ENCODE measurements around the gene WNT9A. TPM values are rescaled to one million over a fixed set of nuclear protein-coding genes. Genes with fewer than 3 reads are reported as not detected.
A peak's percentile ranks its signal among the peaks of the same experiment; 100 is the strongest.

Gene WNT9A
- total RNA-seq, 1 donor from 2014 or later: 13.8 TPM

DNA sequence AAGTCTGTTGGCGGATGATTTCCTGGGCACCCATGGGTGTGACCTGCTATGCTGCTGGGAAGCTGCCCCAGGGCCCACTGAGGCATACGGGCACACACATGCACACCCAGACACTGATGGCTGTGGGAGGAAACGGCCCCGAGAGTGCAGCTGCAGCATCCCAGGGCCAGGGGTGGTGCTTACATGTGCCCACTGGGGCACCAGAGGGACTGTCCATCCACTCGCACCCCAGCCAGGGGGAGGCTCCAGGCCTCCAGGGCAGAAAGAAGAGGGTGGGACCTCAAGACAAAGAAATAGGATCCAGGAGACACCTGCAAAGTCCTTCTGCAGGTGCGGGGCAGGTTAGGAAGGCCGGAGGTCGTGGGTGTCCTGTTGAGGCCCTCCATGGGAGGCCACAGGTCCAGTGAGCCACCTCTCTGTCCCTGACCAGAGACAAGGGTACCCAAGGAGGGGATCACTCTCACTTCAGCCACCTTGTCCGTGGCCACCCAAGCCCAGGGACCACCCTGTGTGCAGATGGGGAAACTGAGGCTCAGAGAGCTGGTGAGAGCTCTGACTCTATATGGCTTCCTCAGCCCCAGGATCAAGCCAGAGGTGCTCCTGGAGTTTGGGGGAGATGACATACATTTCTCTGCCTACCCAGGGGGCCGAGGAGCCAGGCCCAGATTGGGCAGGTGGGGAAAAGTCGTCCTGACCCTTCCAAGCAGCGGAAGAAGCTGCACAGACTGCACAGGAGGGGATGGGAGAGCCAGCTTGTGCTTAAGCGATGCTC lies 57.1 kb downstream of the WNT9A start:
- Mint-ChIP-seq H3K4me1 (ENCODE audit: low read depth, unreplicated experiment) (peaks cover under 1% of the 10 kb centered on the region), H3K9me3 (ENCODE audit: unreplicated experiment) (peaks cover 2% of the 10 kb centered on the region), H3K4me3 (ENCODE audit: unreplicated experiment) (no peak overlapping the region), H3K36me3 (ENCODE audit: unreplicated experiment) (no peaks in the 10 kb centered on the region), H3K27me3 (ENCODE audit: unreplicated experiment) (no peaks in the 10 kb centered on the region), H3K27ac (ENCODE audit: unreplicated experiment) (no peak overlapping the region)
- TF ChIP-seq, protein P1, sequence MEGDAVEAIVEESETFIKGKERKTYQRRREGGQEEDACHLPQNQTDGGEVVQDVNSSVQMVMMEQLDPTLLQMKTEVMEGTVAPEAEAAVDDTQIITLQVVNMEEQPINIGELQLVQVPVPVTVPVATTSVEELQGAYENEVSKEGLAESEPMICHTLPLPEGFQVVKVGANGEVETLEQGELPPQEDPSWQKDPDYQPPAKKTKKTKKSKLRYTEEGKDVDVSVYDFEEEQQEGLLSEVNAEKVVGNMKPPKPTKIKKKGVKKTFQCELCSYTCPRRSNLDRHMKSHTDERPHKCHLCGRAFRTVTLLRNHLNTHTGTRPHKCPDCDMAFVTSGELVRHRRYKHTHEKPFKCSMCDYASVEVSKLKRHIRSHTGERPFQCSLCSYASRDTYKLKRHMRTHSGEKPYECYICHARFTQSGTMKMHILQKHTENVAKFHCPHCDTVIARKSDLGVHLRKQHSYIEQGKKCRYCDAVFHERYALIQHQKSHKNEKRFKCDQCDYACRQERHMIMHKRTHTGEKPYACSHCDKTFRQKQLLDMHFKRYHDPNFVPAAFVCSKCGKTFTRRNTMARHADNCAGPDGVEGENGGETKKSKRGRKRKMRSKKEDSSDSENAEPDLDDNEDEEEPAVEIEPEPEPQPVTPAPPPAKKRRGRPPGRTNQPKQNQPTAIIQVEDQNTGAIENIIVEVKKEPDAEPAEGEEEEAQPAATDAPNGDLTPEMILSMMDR (IDR thresholded peaks at IDR 0.05; ENCODE audit: partially characterized antibody, unreplicated experiment): no peak
- DNase-seq: no peak

DNA sequence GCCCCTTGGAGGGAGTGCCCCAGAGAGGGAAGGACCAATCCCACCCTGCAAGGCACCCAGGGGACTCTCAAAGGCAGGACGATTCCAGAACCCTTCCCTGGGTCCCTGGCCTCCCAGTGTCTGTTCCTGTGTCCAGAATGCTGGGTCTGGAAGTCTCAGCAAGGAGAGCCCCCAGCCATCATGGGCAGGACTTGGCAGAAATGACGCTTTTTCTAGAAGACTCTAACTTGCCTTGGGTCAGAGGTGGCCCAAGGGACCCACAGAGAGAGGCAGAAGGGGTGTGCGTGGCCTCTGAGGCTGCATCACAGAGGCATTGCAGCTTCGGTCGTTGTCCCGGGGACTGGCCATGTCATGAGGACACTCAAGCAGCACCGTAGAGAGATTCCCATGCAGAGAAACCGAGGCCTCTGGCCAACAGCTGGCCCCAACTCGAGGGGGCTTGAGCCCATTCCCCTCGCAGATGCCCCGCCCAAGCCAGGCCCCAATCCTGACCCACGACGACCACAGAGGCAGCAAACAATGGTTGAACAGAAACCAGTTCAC lies 57.8 kb downstream of the WNT9A start:
- no peak for DNase-seq
- Mint-ChIP-seq H3K4me3 (ENCODE audit: unreplicated experiment) (no peak overlapping the region), H3K4me1 (ENCODE audit: low read depth, unreplicated experiment) (peaks cover 2% of the 10 kb centered on the region), H3K27ac (ENCODE audit: unreplicated experiment) (no peak overlapping the region), H3K36me3 (ENCODE audit: unreplicated experiment) (no peaks in the 10 kb centered on the region), H3K9me3 (ENCODE audit: unreplicated experiment) (no peaks in the 10 kb centered on the region), H3K27me3 (ENCODE audit: unreplicated experiment) (no peaks in the 10 kb centered on the region)
- TF ChIP-seq, protein P1 (IDR thresholded peaks at IDR 0.05; ENCODE audit: partially characterized antibody, unreplicated experiment): no peak

DNA sequence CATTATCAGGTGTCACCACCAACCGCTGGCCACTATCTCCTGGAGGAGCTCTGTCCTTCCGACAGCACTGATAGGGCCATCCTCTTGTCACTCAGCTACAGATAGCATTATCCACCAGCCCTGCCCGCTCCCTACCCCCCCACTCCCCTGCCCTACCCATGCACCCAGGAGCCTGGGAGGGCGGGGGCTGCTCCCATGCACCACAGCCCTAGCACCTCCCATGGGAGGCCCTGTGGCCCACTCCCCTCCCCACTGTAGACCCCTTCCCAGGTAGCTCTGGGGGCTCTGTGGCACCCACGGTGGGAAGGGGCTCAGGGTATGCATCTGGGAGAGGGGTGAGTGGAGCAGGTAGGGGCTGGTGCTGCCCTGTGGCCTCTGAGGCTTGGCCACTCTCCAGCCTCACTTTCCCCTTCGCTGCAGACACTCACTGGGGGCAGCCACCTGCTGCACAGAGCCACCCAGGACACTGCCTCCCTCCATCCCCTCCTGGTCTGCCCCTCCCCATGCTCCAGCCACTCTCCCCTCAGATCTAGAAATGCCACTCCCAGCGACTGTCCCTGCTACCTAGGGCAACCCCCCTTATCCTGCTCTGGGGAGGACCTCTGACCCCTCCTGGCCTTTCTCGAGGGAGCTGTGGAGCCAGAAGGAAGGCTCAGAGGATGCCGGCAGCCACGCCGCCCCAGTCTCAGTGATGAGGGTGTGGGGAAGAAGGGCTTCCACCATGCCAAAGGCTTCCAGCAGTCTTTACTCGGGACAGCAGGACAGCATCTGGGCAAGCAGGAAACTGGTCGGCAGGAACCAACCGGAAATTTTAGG lies 58.5 kb downstream of the WNT9A start:
- Mint-ChIP-seq H3K4me3 (ENCODE audit: unreplicated experiment) (no peak overlapping the region), H3K36me3 (ENCODE audit: unreplicated experiment) (no peaks in the 10 kb centered on the region), H3K4me1 (ENCODE audit: low read depth, unreplicated experiment) (peaks cover 2% of the 10 kb centered on the region), H3K27me3 (ENCODE audit: unreplicated experiment) (no peaks in the 10 kb centered on the region), H3K27ac (ENCODE audit: unreplicated experiment) (no peak overlapping the region), H3K9me3 (ENCODE audit: unreplicated experiment) (no peaks in the 10 kb centered on the region)
- peak; percentile 17 for DNase-seq
- TF ChIP-seq, protein P1 (IDR thresholded peaks at IDR 0.05; ENCODE audit: partially characterized antibody, unreplicated experiment): no peak

DNA sequence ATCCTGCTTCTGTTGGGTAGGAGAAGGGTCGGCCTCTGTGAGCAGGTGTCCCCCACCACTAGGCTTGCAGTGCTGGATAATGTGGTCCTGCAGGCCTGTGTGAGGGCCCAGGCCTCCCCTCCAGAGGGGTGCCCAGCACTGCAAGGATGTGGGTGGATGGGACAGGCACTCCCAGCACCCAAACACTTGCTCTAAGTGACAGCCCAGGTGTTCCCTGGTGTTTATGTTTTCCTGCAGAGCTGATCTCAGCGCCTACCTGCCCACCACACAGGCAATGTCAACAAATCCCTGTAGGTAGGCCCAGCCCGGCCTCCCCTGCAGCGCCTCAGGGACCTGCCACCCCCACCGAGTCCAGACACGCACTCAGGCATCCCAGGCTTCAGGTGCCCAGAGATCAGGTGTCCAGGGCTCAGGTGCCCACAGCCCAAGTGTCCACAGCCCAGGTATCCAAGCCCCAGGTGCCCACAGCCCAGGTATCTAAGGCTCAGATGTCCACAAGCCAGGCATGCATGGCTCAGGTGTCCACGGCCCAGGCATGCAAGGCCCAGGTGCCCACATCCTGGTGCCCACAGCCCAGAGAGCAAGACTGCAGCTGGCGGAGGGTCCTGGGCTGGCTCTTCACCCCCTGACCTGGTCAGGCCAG lies 59.2 kb downstream of the WNT9A start:
- no peaks in the 10 kb centered on the region for H3K36me3 Mint-ChIP-seq (ENCODE audit: unreplicated experiment)
- TF ChIP-seq, protein P1 (IDR thresholded peaks at IDR 0.05; ENCODE audit: partially characterized antibody, unreplicated experiment): no peak
- DNase-seq: no peak
- H3K9me3 Mint-ChIP-seq (ENCODE audit: unreplicated experiment): no peaks in the 10 kb centered on the region
- peaks cover 2% of the 10 kb centered on the region for H3K4me1 Mint-ChIP-seq (ENCODE audit: low read depth, unreplicated experiment)
- H3K4me3 Mint-ChIP-seq (ENCODE audit: unreplicated experiment): no peak overlapping the region
- no peak overlapping the region for H3K27ac Mint-ChIP-seq (ENCODE audit: unreplicated experiment)
- no peaks in the 10 kb centered on the region for H3K27me3 Mint-ChIP-seq (ENCODE audit: unreplicated experiment)

Data from glutamatergic neuron (in vitro differentiated cells).